ENCODE data around the gene MAPKAP1. TPM values are rescaled to one million over a fixed set of nuclear protein-coding genes. Genes with fewer than 3 reads are reported as not detected.

The MAPKAP1 gene
- total RNA-seq, 2 experiments from 2014 or later: 66.2 to 78.8 TPM

DNA sequence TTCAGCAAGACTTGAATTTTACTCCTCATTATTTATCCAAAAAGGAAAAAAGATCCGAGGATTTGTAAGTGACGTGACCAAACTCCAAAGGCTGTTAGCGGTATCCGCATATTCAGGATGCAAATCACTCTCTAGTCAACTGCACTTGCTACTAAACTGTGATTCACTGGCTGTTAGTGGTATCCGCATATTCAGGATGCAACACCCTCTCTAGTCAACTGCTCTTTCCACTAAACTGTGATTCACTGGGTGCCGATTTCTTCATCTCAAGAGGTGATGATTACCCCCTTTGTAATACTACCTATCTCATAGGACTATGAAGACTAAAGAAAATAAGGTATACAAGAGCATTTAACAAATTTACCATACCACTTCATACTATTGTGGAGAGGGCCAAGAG lies 5.7 kb downstream of the MAPKAP1 start:
- no peak overlapping the region for H3K27ac ChIP-seq (ENCODE audit: low read depth, low read length, poor library complexity, severe bottlenecking)
- intact Hi-C loops (cut with micrococcal nuclease; ENCODE audit: unreplicated experiment): no loop called here

GRCh38 chr9:125700791-125701190 lies 6.2 kb downstream of the MAPKAP1 start:
- no peak overlapping the region for H3K27ac ChIP-seq (ENCODE audit: low read depth, low read length, poor library complexity, severe bottlenecking)
- no TSS peak for BruUV-seq (replicated peaks)
- peaks cover 8% of the 10 kb centered on the region for H3K4me1 ChIP-seq (ENCODE audit: insufficient read depth, low read length, poor library complexity, severe bottlenecking)
- intact Hi-C loops (cut with micrococcal nuclease; ENCODE audit: unreplicated experiment): no loop called here
- H3K9me2 ChIP-seq (ENCODE audit: insufficient read depth, low read length): no peaks in the 10 kb centered on the region
- H4K20me1 ChIP-seq (ENCODE audit: insufficient read depth, low read length): no peaks in the 10 kb centered on the region
- H3K36me3 ChIP-seq (ENCODE audit: insufficient read depth, low read length): no peaks in the 10 kb centered on the region
- POLR2A ChIA-PET: no interaction called here
- TF ChIP-seq CTCF (conservative IDR thresholded peaks at IDR 0.05; ENCODE audit: low read length): no peak
- no peak for TF ChIP-seq EZH2phosphoT487 (IDR thresholded peaks at IDR 0.05; ENCODE audit: borderline replicate concordance, low read depth, low read length)
- H3K4me3 ChIP-seq (ENCODE audit: low read depth, low read length, poor library complexity, severe bottlenecking): no peak overlapping the region
- CTCF ChIA-PET (ENCODE audit: unreplicated experiment): no interaction called here
- H3K4me2 ChIP-seq (ENCODE audit: low read length): no peak overlapping the region
- H3K9me3 ChIP-seq (ENCODE audit: low read length): no peaks in the 10 kb centered on the region
- H2AFZ ChIP-seq (ENCODE audit: low read length): no peak overlapping the region
- no peak for DNase-seq (ENCODE audit: low spot score)
- peaks cover 33% of the 10 kb centered on the region; the same call in 1 of the 2 replicates for H3K79me2 ChIP-seq (ENCODE audit: insufficient read depth, low read depth, low read length)

More for the DNA sequence above, 5.7 kb downstream of the MAPKAP1 start:
- Histone ChIP-seq H3K4me1 (ENCODE audit: insufficient read depth, low read length, poor library complexity, severe bottlenecking) (peaks cover 13% of the 10 kb centered on the region), H4K20me1 (ENCODE audit: insufficient read depth, low read length) (no peaks in the 10 kb centered on the region), H3K4me3 (ENCODE audit: low read depth, low read length, poor library complexity, severe bottlenecking) (no peak overlapping the region), H3K36me3 (ENCODE audit: insufficient read depth, low read length) (no peaks in the 10 kb centered on the region), H3K4me2 (ENCODE audit: low read length) (no peak overlapping the region), H3K9me2 (ENCODE audit: insufficient read depth, low read length) (no peaks in the 10 kb centered on the region), H2AFZ (ENCODE audit: low read length) (no peak overlapping the region), H3K9me3 (ENCODE audit: low read length) (no peaks in the 10 kb centered on the region), H3K79me2 (ENCODE audit: insufficient read depth, low read depth, low read length) (peaks cover 38% of the 10 kb centered on the region)
- DNase-seq (ENCODE audit: low spot score): no peak
- ChIA-PET POLR2A (no interaction called here), CTCF (ENCODE audit: unreplicated experiment) (no interaction called here)
- TF ChIP-seq EZH2phosphoT487 (IDR thresholded peaks at IDR 0.05; ENCODE audit: borderline replicate concordance, low read depth, low read length): no peak
- BruUV-seq (replicated peaks): no TSS peak

DNA sequence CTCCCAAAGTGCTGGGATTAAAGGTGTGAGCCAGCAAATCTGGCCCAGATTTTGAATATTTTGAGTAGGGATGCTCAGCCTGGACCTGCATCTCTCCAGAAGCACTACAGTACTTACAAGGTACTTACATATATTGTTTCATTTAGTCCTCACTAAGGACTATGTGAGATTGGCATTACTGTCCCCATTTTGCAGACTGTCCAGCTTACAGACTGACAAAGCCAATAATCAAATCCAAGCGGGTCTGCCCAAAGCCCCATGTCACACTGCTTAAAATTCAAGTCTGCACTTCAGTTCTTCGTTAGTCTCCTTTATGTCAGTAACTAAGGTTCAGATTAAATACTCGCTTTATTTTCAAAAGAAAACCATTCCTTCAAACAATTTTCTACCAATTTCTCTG lies 7.1 kb downstream of the MAPKAP1 start:
- no peaks in the 10 kb centered on the region for H3K4me1 ChIP-seq (ENCODE audit: insufficient read depth, low read length, poor library complexity, severe bottlenecking)
- no peak overlapping the region for H3K27ac ChIP-seq (ENCODE audit: low read depth, low read length, poor library complexity, severe bottlenecking)
- H2AFZ ChIP-seq (ENCODE audit: low read length): no peak overlapping the region
- H3K4me3 ChIP-seq (ENCODE audit: low read depth, low read length, poor library complexity, severe bottlenecking): no peak overlapping the region
- BruUV-seq (replicated peaks): no TSS peak
- H4K20me1 ChIP-seq (ENCODE audit: insufficient read depth, low read length): no peaks in the 10 kb centered on the region
- CTCF ChIA-PET (ENCODE audit: unreplicated experiment): no interaction called here
- no peak for TF ChIP-seq EZH2phosphoT487 (IDR thresholded peaks at IDR 0.05; ENCODE audit: borderline replicate concordance, low read depth, low read length)
- no peak for TF ChIP-seq CTCF (conservative IDR thresholded peaks at IDR 0.05; ENCODE audit: low read length)
- no peaks in the 10 kb centered on the region for H3K9me2 ChIP-seq (ENCODE audit: insufficient read depth, low read length)
- H3K9me3 ChIP-seq (ENCODE audit: low read length): no peaks in the 10 kb centered on the region
- no peak for DNase-seq (ENCODE audit: low spot score)
- no peak overlapping the region for H3K4me2 ChIP-seq (ENCODE audit: low read length)
- peaks cover 27% of the 10 kb centered on the region; the same call in 1 of the 2 replicates for H3K79me2 ChIP-seq (ENCODE audit: insufficient read depth, low read depth, low read length)
- POLR2A ChIA-PET: no interaction called here
- H3K36me3 ChIP-seq (ENCODE audit: insufficient read depth, low read length): 0 out of 2 replicates have a peak, but pooled peaks cover 4% of the 10 kb centered on the region
- intact Hi-C loops (cut with micrococcal nuclease; ENCODE audit: unreplicated experiment): no loop called here
